Progenitor cell of endocrine pancreas (in vitro differentiated cells): ENCODE measurements around the gene KLHL26. TPM values are rescaled to one million over a fixed set of nuclear protein-coding genes. Genes with fewer than 3 reads are reported as not detected.
"Not testable (repeated sequence)": the region's sequence is repeated elsewhere in the genome, so short reads cannot be mapped to it uniquely, and the experiment has no call there.

Source experiments
- DNase-seq: peaks from one replicate; pipeline ENCODE4 v3.0.0; 2021; ENCODE audit warnings: low spot score; ENCODE audit not compliant: unreplicated experiment
- H3K27ac Mint-ChIP-seq: 2 replicates; pipeline ENCODE4 v1.8.0; 2021; ENCODE audit warnings: mild to moderate bottlenecking, moderate library complexity, mixed read lengths
- H3K27me3 Mint-ChIP-seq: 2 replicates; pipeline ENCODE4 v1.8.0; 2021; ENCODE audit warnings: mixed read lengths
- H3K36me3 Mint-ChIP-seq: 2 replicates; pipeline ENCODE4 v1.8.0; 2022; ENCODE audit warnings: mixed read lengths; ENCODE audit not compliant: insufficient read depth
- H3K4me1 Mint-ChIP-seq: 2 replicates; pipeline ENCODE4 v1.8.0; 2021; ENCODE audit warnings: low read depth, mixed read lengths
- H3K4me3 Mint-ChIP-seq: 2 replicates; pipeline ENCODE4 v1.8.0; 2021; ENCODE audit warnings: low read depth, mild to moderate bottlenecking, moderate library complexity, mixed read lengths
- H3K9me3 Mint-ChIP-seq: 2 replicates; pipeline ENCODE4 v1.8.0; 2021; ENCODE audit warnings: low read depth, mixed read lengths
- total RNA-seq: library from RNA; stranded (reverse); gene quantifications from 2 replicates; pipeline ENCODE4 v1.2.1, GENCODE V29; 2021
- TF ChIP-seq, protein P1 (sequence below): fragments of 200-600 bp; sonication (generic); IDR thresholded peaks from one replicate; pipeline ENCODE4 v1.5.0; 2021; ENCODE audit warnings: antibody characterized with exemption, mild to moderate bottlenecking; ENCODE audit not compliant: unreplicated experiment

The KLHL26 gene
- total RNA-seq, 1 donor from 2014 or later = 12.3 TPM

DNA sequence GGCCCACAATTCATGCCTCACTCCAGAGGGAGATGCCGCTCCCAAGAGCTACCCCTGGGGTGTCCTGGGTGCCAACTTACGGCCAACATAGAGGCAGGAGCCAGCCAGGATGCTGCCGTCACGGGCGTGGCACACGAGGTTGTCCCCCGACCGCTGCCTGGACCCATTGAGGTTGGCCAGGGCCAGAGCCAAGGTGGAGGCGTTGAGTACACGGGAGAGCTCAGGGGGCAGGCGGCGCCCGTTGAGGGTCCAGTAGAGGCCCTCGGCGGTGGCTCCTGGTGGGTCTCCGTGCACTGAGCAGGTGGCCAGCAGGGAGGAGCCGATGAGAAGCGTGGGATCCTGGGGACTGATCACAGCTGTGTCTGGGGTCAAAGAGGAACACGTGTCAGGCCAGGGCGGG is 37.3 kb upstream of the KLHL26 start:
- DNase-seq = no peak
- Mint-ChIP-seq H3K27ac (no peak overlapping the region), H3K4me3 (no peak overlapping the region), H3K36me3 (no peaks in the 10 kb centered on the region), H3K27me3 (peaks cover 66% of the 10 kb centered on the region), H3K4me1 (peaks cover 7% of the 10 kb centered on the region), H3K9me3 (no peaks in the 10 kb centered on the region)
- TF ChIP-seq, protein P1, sequence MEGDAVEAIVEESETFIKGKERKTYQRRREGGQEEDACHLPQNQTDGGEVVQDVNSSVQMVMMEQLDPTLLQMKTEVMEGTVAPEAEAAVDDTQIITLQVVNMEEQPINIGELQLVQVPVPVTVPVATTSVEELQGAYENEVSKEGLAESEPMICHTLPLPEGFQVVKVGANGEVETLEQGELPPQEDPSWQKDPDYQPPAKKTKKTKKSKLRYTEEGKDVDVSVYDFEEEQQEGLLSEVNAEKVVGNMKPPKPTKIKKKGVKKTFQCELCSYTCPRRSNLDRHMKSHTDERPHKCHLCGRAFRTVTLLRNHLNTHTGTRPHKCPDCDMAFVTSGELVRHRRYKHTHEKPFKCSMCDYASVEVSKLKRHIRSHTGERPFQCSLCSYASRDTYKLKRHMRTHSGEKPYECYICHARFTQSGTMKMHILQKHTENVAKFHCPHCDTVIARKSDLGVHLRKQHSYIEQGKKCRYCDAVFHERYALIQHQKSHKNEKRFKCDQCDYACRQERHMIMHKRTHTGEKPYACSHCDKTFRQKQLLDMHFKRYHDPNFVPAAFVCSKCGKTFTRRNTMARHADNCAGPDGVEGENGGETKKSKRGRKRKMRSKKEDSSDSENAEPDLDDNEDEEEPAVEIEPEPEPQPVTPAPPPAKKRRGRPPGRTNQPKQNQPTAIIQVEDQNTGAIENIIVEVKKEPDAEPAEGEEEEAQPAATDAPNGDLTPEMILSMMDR = no peak

DNA sequence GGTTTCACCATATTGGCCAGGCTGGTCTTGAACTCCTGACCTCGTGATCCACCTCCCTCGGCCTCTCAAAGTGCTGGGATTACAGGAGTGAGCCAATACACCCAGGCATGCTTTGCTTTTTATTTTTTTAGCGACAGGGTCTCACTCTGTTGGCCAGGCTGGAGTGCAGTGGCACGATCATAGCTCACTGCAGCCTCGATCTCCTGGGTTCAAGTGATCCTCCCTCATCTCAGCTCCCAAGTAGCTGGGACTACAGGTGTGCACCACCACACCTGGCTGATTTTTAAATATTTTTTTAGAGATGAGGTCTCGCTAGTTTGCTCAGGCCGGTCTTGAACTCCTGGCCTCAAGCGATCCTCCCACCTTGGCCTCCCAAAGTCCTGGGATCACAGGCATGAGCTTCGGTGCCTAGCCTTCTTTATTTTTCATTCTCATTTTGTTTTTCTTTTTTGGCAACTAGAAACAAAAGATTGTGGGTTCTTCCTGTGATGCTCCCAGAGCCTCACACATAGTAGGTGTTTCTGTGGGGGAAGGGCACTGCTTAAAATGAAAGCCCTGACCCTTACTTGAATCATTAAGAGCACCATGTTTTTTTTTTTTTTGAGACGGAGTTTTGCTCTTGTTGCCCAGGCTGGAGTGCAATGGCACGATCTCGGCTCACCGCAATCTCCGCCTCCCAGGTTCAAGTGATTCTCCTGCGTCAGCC is 36.0 kb upstream of the KLHL26 start:
- not testable (repeated sequence) for H3K4me1 Mint-ChIP-seq, H3K36me3 Mint-ChIP-seq, H3K9me3 Mint-ChIP-seq, H3K4me3 Mint-ChIP-seq, DNase-seq, H3K27ac Mint-ChIP-seq
- peaks cover 69% of the 10 kb centered on the region for H3K27me3 Mint-ChIP-seq

DNA sequence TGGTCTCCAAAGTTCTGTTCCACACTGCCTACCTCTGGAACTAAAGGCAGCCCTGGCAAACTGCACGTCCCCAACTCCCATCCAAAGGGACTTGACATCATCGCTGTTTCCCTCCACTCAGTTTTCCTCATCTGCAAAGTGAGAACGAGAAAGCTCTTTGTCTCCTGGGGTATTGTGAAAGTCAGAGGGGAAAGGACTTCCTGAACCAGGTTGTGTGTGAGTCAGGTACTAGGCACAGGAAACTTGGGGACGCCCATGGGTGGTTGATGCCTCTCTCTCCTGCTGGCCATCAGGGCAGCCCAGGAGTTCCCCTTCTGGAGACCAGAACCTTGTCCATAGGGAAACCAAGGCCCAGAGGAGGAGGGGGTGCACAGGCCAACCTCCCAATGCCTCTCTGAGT is 35.0 kb upstream of the KLHL26 start:
- Mint-ChIP-seq H3K4me3 (no peak overlapping the region), H3K4me1 (peaks cover 4% of the 10 kb centered on the region), H3K27ac (no peak overlapping the region), H3K9me3 (no peaks in the 10 kb centered on the region), H3K36me3 (no peaks in the 10 kb centered on the region), H3K27me3 (peaks cover 61% of the 10 kb centered on the region)
- no peak for DNase-seq
- TF ChIP-seq, protein P1 = no peak

DNA sequence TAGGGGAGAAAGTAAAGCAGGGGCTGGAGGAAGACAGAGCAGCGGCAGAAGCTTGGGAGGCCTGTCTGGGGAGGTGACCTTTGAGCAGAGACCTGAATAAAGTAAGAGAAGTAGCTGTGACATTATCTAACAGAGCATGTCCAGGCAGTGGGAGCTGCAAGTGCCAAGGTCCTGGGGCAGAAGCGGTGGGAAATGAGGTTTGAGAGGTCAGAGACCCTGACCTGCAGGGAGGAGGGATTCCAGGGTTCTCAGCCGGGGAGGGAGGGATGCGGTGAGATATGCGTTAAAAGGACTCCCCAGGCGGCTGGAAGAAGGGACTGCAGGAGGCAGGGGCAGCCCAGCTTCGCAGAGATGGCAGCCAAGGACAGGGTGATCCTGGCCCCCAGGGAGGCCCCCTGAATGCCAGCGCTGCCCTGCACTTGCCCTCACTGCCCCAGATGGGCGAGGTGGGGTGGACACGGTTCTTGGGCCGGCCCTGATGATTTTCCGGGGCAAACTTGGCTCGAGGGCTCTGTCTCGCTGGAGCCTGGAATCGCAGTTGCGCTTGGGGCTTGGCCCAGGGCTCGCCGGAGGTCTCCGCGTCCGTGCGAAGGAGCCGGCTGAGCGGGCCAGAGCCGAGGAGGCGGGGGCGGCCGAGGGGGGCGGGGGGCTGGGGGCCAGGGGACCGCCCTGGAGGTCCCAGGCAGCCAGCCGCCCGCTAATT is 33.4 kb upstream of the KLHL26 start:
- peaks cover 4% of the 10 kb centered on the region for H3K4me1 Mint-ChIP-seq
- no peak overlapping the region for H3K4me3 Mint-ChIP-seq
- no peak for DNase-seq
- TF ChIP-seq, protein P1 = peak; percentile 35
- no peaks in the 10 kb centered on the region for H3K36me3 Mint-ChIP-seq
- H3K27me3 Mint-ChIP-seq = peaks cover 68% of the 10 kb centered on the region
- peak overlapping the region; percentile 4 for H3K27ac Mint-ChIP-seq
- H3K9me3 Mint-ChIP-seq = no peaks in the 10 kb centered on the region

DNA sequence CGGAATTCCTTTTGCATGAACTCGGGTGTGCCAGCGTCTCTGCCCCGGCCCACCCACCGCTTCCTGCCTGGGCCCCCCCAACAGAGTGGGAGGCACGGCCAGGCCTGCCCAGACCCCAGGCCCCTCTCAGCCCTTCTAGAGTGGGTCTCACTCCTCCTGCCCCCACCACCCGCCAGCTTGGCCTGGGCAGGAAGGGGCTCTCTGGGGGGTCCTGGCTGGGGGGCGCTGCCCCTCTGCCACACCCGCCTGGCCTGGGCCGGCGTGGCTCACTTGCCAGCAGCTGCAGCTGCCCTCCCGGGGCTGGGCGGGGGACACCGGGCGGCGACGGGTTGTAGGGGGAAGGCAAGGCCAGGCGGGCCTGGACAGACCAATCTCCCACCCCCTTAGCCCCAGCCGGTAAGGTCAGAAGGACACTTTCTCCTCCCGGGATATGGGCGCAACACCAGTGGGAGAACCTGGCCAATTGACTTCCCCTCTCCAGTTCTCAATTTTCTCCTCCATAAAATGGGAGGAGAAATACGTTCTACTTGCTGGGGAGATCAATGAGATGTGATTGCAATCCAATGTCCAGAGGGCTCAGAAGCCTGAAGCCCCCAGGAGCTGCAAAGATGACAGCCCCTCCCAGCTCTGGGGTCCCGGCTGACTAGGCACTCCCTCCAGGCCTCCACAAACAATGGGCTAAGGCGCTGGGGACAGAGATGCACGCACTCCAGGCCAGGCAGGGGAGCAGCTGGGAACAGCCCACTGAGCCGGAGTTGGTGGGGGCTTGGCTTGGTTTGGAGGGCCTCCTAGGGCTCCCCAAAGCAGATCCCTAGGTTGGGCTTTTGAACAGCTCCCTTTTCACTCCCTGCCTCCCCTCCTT is 32.6 kb upstream of the KLHL26 start:
- H3K27me3 Mint-ChIP-seq = peaks cover 68% of the 10 kb centered on the region
- no peaks in the 10 kb centered on the region for H3K9me3 Mint-ChIP-seq
- H3K27ac Mint-ChIP-seq = no peak overlapping the region
- no peak for DNase-seq
- TF ChIP-seq, protein P1 = no peak
- H3K4me3 Mint-ChIP-seq = no peak overlapping the region
- no peaks in the 10 kb centered on the region for H3K36me3 Mint-ChIP-seq
- H3K4me1 Mint-ChIP-seq = peaks cover 8% of the 10 kb centered on the region
